H9 (cell line): ENCODE measurements around the gene PRKCG. TPM values are rescaled to one million over a fixed set of nuclear protein-coding genes. Genes with fewer than 3 reads are reported as not detected.

Experiments used
- DNase-seq: peaks from one replicate; pipeline ENCODE4 v3.0.0-alpha.2; 2017
- H2AFZ ChIP-seq: one replicate; pipeline ENCODE4 v1.6.1; 2013; ENCODE audit warnings: mild to moderate bottlenecking, low read length, control low read depth, moderate library complexity
- H2AK5ac ChIP-seq: 2 replicates; pipeline ENCODE4 v1.6.1; 2013; ENCODE audit warnings: low read length, control low read depth, mixed read lengths; ENCODE audit not compliant: insufficient read length
- H2BK120ac ChIP-seq: one replicate; pipeline ENCODE4 v1.6.1; 2013; ENCODE audit warnings: low read depth, mild to moderate bottlenecking, low read length, control low read depth, inconsistent platforms; ENCODE audit not compliant: poor library complexity, severe bottlenecking
- H2BK12ac ChIP-seq: 2 replicates; pipeline ENCODE4 v1.6.1; 2013; ENCODE audit warnings: low read length, control low read depth, mixed read lengths, low read depth; ENCODE audit not compliant: insufficient read length
- H2BK15ac ChIP-seq: 2 replicates; pipeline ENCODE4 v1.6.1; 2013; ENCODE audit warnings: low read depth, low read length, control low read depth
- H2BK20ac ChIP-seq: one replicate; pipeline ENCODE4 v1.6.1; 2013; ENCODE audit warnings: low read depth, mild to moderate bottlenecking, low read length, control low read depth, inconsistent platforms; ENCODE audit not compliant: poor library complexity, severe bottlenecking
- H2BK5ac ChIP-seq: 2 replicates; pipeline ENCODE4 v1.6.1; 2013; ENCODE audit warnings: low read length, control low read depth, mixed read lengths; ENCODE audit not compliant: insufficient read length
- H3K14ac ChIP-seq: 2 replicates; pipeline ENCODE4 v1.6.1; 2013; ENCODE audit warnings: low read length, control low read depth; ENCODE audit not compliant: insufficient read depth
- H3K18ac ChIP-seq: 2 replicates; pipeline ENCODE4 v1.6.1; 2013; ENCODE audit warnings: low read depth, mild to moderate bottlenecking, mixed read lengths, low read length, control low read depth; ENCODE audit not compliant: insufficient read length
- H3K23ac ChIP-seq: 2 replicates; pipeline ENCODE4 v1.6.1; 2013; ENCODE audit warnings: low read length, control low read depth, mixed read lengths, low read depth; ENCODE audit not compliant: insufficient read length
- H3K23me2 ChIP-seq: 2 replicates; pipeline ENCODE4 v1.6.1; 2013; ENCODE audit warnings: low read depth, mild to moderate bottlenecking, mixed read lengths, low read length, control low read depth; ENCODE audit not compliant: insufficient read length, poor library complexity, severe bottlenecking
- H3K27ac ChIP-seq: 2 replicates; pipeline ENCODE4 v1.5.1; 2013; ENCODE audit warnings: low read length, control low read depth, mixed read lengths, low read depth; ENCODE audit not compliant: insufficient read length
- H3K27me3 ChIP-seq: 2 replicates; pipeline ENCODE4 v1.6.1; 2013; ENCODE audit warnings: low read length, control low read depth, inconsistent platforms; ENCODE audit not compliant: insufficient read depth
- H3K4ac ChIP-seq: 2 replicates; pipeline ENCODE4 v1.6.1; 2013; ENCODE audit warnings: low read depth, mild to moderate bottlenecking, control low read depth, inconsistent platforms, low read length, moderate library complexity
- H3K4me1 ChIP-seq: 2 replicates; pipeline ENCODE4 v1.6.1; 2013; ENCODE audit warnings: low read length, control low read depth, inconsistent platforms; ENCODE audit not compliant: insufficient read depth
- H3K4me2 ChIP-seq: 2 replicates; pipeline ENCODE4 v1.6.1; 2013; ENCODE audit warnings: low read length, control low read depth, mixed read lengths; ENCODE audit not compliant: insufficient read length, insufficient read depth
- H3K56ac ChIP-seq: 2 replicates; pipeline ENCODE4 v1.6.1; 2013; ENCODE audit warnings: low read depth, mild to moderate bottlenecking, mixed read lengths, low read length, control low read depth; ENCODE audit not compliant: insufficient read length
- H3K79me1 ChIP-seq: 2 replicates; pipeline ENCODE4 v1.6.1; 2013; ENCODE audit warnings: low read depth, mild to moderate bottlenecking, moderate library complexity, low read length, control low read depth, inconsistent platforms; ENCODE audit not compliant: insufficient read depth, poor library complexity, severe bottlenecking
- H3K79me2 ChIP-seq: 2 replicates; pipeline ENCODE4 v1.6.1; 2013; ENCODE audit warnings: low read length, control low read depth, inconsistent platforms; ENCODE audit not compliant: insufficient read depth
- H3K9ac ChIP-seq: 2 replicates; pipeline ENCODE4 v1.6.1; 2013; ENCODE audit warnings: low read length, control low read depth, mixed read lengths; ENCODE audit not compliant: insufficient read length; ENCODE audit errors: extremely low read depth
- H3K9me3 ChIP-seq: one replicate; pipeline ENCODE4 v1.6.1; 2013; ENCODE audit warnings: low read depth, low read length, inconsistent platforms; ENCODE audit not compliant: control insufficient read depth
- H3T11ph ChIP-seq: one replicate; pipeline ENCODE4 v1.6.1; 2013; ENCODE audit warnings: mild to moderate bottlenecking, low read length, control low read depth, inconsistent platforms
- H4K20me1 ChIP-seq: one replicate; pipeline ENCODE4 v1.6.1; 2013; ENCODE audit not compliant: control insufficient read depth, insufficient read length, insufficient read depth
- H4K5ac ChIP-seq: 2 replicates; pipeline ENCODE4 v1.6.1; 2013; ENCODE audit warnings: low read depth, mild to moderate bottlenecking, mixed read lengths, low read length, control low read depth; ENCODE audit not compliant: insufficient read length
- H4K8ac ChIP-seq: replicated peaks from 2 replicates; pipeline ENCODE4 v1.6.1; 2013; ENCODE audit warnings: low read length, control low read depth, mixed read lengths, low read depth; ENCODE audit not compliant: insufficient read length
- H4K91ac ChIP-seq: 2 replicates; pipeline ENCODE4 v1.6.1; 2013; ENCODE audit warnings: low read depth, mild to moderate bottlenecking, moderate library complexity, mixed read lengths, low read length, control low read depth; ENCODE audit not compliant: insufficient read length
- H3K27ac Mint-ChIP-seq, 3 experiments: 2 replicates in 2 of 3; 3 replicates in 1 of 3; pipeline ENCODE4 v1.8.0; 2020 to 2021; ENCODE audit warnings: mixed read lengths in 3 of 3, mild to moderate bottlenecking in 1 of 3, moderate library complexity in 1 of 3
- H3K27me3 Mint-ChIP-seq: 2 replicates; pipeline ENCODE4 v1.8.0; 2021; ENCODE audit warnings: low read depth, mild to moderate bottlenecking, moderate library complexity, mixed read lengths
- H3K36me3 Mint-ChIP-seq, 3 experiments: 2 replicates in 2 of 3; 3 replicates in 1 of 3; pipeline ENCODE4 v1.8.0; 2020 to 2021; ENCODE audit warnings: low read depth in 3 of 3, mixed read lengths in 3 of 3; ENCODE audit not compliant: insufficient read depth in 1 of 3
- H3K4me1 Mint-ChIP-seq, 2 experiments: 2 replicates each; pipeline ENCODE4 v1.8.0; 2020; ENCODE audit warnings: mixed read lengths in 2 of 2
- H3K4me3 Mint-ChIP-seq, 2 experiments: 2 replicates in 1 of 2; 3 replicates in 1 of 2; pipeline ENCODE4 v1.8.0; 2020 to 2021; ENCODE audit warnings: mild to moderate bottlenecking in 2 of 2, mixed read lengths in 2 of 2, moderate library complexity in 1 of 2
- H3K9me3 Mint-ChIP-seq, 2 experiments: 2 replicates in 1 of 2; 3 replicates in 1 of 2; pipeline ENCODE4 v1.8.0; 2020; ENCODE audit warnings: mild to moderate bottlenecking in 2 of 2, mixed read lengths in 2 of 2, moderate library complexity in 1 of 2
- CTCF ChIP-seq: fragments of 200-600 bp; sonication (generic); conservative IDR thresholded peaks from 3 replicates; pipeline ENCODE4 v1.8.0; 2021; ENCODE audit warnings: antibody characterized with exemption, mild to moderate bottlenecking
- WGBS: extraction: QIAGEN DNeasy Blood & Tissue Kit; methylation state at CpG from one replicate; pipeline ENCODE4 v1.1.7; 2013; ENCODE audit warnings: missing lambda C conversion rate, low lambda C conversion rate, mixed read lengths; ENCODE audit not compliant: insufficient read length; ENCODE audit errors: extremely low coverage; 5-methylcytosine and 5-hydroxymethylcytosine counted together
- total RNA-seq: library from RNA; stranded (reverse); gene quantifications from 2 replicates; pipeline ENCODE4 v1.2.1, GENCODE V29; 2021

Gene PRKCG
- total RNA-seq, 1 experiment from 2014 or later = 8.8 TPM

- Histone ChIP-seq H3K79me2 (no peaks in the 10 kb centered on the region), H2BK15ac (no peak overlapping the region), H3K9me3 (no peaks in the 10 kb centered on the region), H3K4me2 (no peak overlapping the region), H4K8ac (no peak overlapping the region), H3K56ac (no peak overlapping the region), H2AK5ac (no peak overlapping the region), H3K9ac (no peak overlapping the region), H4K91ac (no peak overlapping the region), H2BK5ac (no peak overlapping the region), H3K4ac (no peak overlapping the region; the same call in 1 of the 2 replicates), H2BK20ac (no peak overlapping the region), H2BK12ac (no peak overlapping the region), H3K14ac (no peak overlapping the region), H3K18ac (no peak overlapping the region), H3T11ph (no peak overlapping the region), H3K23ac (no peak overlapping the region), H3K27ac (no peak overlapping the region), H4K20me1 (no peaks in the 10 kb centered on the region), H2BK120ac (no peak overlapping the region), H2AFZ (no peak overlapping the region), H3K79me1 (no peaks in the 10 kb centered on the region), H3K27me3 (no peaks in the 10 kb centered on the region; the same call in 1 of the 2 replicates), H3K23me2 (no peaks in the 10 kb centered on the region), H4K5ac (no peak overlapping the region), H3K4me1 (peaks cover 1% of the 10 kb centered on the region; the same call in 1 of the 2 replicates)
- no peak for TF ChIP-seq CTCF
- WGBS = no CpG with 5 or more reads among the region's 2 CpGs
- no peak for DNase-seq
- H3K27me3 Mint-ChIP-seq = peaks cover 13% of the 10 kb centered on the region
- peaks cover 0 to 2% of the 10 kb centered on the region in 2 experiments; a peak in 1 of 5 replicates for H3K9me3 Mint-ChIP-seq
- H3K36me3 Mint-ChIP-seq = no peaks in the 10 kb centered on the region; a peak in 1 of 7 replicates
- H3K27ac Mint-ChIP-seq = no peak overlapping the region
- peaks cover 9 to 19% of the 10 kb centered on the region in 2 experiments for H3K4me1 Mint-ChIP-seq
- no peak overlapping the region for H3K4me3 Mint-ChIP-seq
Observed at GRCh38 chr19:53853707-53854106, 28.3 kb upstream of the PRKCG start.
